ENCODE data around the gene CELA2A.

The CELA2A gene

DNA sequence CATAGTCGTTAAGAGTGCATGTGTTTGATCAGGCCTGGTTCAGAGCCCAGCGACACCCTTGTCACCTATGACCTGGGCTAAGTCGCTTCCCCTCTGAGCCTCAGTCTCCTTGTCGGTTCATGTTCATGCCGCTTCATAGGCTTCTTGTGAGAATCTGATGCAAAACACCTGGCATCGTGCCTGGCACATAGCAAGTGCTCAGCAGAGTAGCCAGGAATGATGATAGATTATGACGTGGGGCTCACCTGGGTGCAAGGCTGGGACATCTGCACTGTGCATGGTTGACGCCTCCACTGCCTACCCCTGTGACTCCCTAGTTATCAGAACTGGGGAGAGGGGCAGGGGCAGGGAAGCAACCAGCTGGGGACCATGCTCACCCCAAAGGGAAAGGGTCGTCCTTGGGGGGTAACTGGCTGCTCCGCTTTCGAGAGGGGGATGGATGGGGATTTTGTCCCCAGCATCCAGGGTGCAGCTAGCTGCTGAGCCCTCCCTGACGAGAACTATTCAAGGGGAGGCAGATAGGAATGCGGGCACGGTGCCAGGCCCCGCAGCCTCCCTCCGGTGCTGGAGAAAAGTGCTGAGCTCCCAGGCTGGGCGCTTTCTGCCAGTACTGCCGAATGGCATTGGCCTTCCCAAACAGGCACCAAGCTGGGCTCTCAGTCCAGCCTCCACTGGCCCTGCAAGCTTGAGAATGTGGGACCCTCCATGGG lies 37.6 kb upstream of the CELA2A start:
- TF ChIP-seq, protein P1, sequence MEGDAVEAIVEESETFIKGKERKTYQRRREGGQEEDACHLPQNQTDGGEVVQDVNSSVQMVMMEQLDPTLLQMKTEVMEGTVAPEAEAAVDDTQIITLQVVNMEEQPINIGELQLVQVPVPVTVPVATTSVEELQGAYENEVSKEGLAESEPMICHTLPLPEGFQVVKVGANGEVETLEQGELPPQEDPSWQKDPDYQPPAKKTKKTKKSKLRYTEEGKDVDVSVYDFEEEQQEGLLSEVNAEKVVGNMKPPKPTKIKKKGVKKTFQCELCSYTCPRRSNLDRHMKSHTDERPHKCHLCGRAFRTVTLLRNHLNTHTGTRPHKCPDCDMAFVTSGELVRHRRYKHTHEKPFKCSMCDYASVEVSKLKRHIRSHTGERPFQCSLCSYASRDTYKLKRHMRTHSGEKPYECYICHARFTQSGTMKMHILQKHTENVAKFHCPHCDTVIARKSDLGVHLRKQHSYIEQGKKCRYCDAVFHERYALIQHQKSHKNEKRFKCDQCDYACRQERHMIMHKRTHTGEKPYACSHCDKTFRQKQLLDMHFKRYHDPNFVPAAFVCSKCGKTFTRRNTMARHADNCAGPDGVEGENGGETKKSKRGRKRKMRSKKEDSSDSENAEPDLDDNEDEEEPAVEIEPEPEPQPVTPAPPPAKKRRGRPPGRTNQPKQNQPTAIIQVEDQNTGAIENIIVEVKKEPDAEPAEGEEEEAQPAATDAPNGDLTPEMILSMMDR (IDR thresholded peaks at IDR 0.05; ENCODE audit: extremely low read depth, missing control alignments) = no peak
- no peak for DNase-seq (ENCODE audit: low spot score)

DNA sequence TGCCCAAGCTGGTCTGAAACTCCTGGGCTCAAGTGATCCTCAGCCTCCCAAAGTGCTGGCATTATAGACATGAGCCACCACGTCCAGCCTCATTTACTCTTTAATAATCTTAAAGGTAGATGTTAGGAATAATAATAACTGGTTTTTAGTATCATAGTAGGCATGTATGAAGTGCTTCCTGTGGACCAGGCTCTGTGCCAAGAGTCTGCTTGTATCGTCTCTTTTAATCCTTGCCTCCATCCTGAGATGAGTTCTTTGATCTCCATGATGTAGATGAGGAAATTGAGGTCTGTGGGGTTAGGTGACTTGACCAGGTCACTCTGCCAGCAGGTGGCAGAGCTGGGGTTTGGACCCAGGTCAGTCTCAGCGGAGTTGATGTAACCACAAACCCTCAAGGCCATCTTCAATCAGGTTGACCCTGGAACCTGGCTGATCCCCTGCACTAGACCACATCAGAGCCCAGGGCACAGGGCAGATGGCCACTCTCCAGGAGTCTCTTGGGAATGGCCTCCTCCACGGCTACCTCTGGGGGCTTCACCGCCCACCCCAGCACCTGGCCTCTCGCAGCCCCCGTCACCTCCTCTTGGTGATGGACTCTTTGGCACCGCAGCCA lies 35.6 kb upstream of the CELA2A start:
- TF ChIP-seq, protein P1 (IDR thresholded peaks at IDR 0.05; ENCODE audit: extremely low read depth, missing control alignments) = no peak
- no peak for DNase-seq (ENCODE audit: low spot score)

DNA sequence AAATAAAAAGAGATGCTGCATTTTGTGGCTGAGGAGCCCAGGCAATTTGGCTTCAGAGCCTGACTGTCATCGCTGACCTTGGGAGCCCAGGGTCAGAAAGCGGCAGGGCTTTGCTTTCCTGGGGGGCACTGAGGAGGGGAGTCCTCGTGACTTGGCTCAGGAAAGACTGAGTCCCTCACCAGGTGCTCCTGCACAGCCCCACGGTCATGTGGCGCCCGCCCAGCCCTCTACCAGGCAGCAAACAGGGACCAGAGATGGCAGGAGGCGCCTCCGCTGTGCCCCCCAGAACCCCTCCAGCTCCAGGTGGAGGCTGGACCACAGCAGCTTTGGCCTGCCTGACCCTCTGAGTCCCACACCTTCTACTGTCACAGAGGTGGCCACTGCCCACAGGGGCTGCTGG lies 33.7 kb upstream of the CELA2A start:
- DNase-seq (ENCODE audit: low spot score) = no peak
- TF ChIP-seq, protein P1 (IDR thresholded peaks at IDR 0.05; ENCODE audit: extremely low read depth, missing control alignments) = no peak

DNA sequence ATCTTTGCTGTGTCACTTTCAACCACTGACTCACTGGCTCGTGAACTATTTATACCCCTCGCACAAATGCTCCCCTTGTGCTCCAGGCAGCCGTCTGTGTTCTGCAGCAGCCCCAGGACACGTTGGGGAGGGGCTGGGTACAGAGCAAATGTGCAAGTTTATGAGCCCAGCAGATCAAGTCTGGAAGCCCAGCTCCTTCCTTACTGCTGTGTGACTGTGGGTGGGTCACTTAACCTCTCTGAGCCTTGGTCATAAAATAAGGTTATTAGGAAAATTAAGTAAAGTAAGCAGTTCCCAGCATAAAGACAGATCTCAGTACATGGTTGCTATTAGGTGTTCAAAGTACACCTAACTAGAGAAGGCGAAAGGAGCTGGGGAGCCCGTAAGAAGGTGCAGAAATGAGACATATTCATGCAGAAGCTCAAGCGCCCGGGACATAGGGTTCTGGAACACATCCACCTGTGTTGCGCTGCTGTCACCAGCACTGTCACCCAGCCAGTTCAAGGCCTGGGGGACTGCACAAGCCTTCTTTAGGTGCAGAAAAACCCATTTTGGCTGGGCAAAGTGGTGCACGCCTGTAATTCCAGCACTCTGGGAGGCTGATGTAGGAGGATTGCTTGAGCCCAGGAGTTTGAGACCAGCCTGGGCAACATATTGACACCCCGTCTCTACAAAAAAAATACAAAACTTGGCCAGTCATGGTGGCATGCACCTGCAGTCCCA lies 33.0 kb upstream of the CELA2A start:
- TF ChIP-seq, protein P1 (IDR thresholded peaks at IDR 0.05; ENCODE audit: extremely low read depth, missing control alignments) = no peak
- DNase-seq (ENCODE audit: low spot score) = no peak

DNA sequence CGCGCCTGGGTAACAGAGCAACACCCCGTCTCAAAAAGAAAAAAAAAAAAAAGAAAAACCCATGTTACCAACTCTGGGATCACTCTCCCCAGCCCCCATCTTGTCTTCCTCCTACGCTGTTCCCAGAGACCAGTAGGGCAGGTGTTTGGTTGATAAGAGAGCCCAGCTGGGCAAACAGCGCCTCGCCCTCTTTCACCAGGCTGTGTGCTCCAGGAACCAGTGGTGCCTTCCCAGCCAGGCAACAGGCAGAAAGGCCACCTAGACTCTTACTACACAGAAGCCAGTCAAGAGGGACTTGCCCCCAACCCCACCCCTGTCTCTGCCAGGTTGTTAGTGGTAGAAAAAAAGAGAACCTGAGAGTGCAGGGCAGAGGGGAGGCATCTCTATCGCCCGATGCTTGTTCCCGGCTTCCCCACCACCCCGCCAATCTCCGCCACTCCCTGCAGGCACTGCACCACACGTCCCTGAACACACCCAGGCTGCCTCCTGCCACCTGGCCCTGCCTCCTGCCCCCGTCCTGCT lies 32.3 kb upstream of the CELA2A start:
- DNase-seq (ENCODE audit: low spot score) = no peak
- TF ChIP-seq, protein P1 (IDR thresholded peaks at IDR 0.05; ENCODE audit: extremely low read depth, missing control alignments) = no peak

DNA sequence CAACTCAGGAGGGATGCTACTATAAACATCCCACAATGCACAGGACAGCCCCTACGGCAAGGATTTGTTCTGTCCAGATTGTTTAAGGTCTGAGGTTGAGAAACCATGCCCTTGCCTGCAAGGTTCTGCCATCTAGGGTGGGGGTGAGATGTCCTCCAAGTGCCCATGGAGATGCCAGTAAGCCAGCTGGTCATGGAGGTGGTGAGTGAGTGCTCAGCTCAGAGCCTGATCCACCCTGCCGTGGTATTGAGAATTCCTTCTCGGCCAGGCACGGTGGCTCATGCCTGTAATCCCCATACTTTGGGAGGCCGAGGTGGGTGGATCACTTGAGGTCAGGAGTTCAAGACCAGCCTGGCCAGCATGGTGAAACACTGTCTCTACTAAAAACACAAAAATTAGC lies 31.6 kb upstream of the CELA2A start:
- no peak for DNase-seq (ENCODE audit: low spot score)
- TF ChIP-seq, protein P1 (IDR thresholded peaks at IDR 0.05; ENCODE audit: extremely low read depth, missing control alignments) = no peak

DNA sequence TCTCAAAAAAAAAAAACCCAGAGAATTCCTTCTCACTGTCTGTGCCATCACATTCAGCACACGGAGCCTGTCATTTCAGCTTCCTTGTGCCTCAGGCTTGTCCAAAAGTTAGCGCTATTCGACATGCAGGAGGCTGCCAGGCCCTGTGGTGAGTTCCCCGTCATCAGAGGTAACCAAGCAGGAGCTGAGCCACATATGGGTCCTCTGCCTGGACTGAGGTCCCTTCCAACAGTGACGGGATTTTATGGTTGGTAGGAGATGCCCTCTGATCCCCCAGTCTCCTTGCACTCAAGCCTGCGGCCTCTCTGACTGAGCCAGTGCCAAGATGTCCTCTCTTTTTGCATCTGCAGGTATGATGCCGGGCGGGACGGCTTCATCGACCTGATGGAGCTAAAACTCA lies 31.0 kb upstream of the CELA2A start:
- no peak for DNase-seq (ENCODE audit: low spot score)

More for the DNA sequence above, 31.0 kb upstream of the CELA2A start:
- TF ChIP-seq, protein P1 (IDR thresholded peaks at IDR 0.05; ENCODE audit: extremely low read depth, missing control alignments) = no peak

All from GM20000 (cell line).